ENCODE data around the gene ANKRD33B. TPM values are rescaled to one million over a fixed set of nuclear protein-coding genes. Genes with fewer than 3 reads are reported as not detected.
A peak's percentile ranks its signal among the peaks of the same experiment; 100 is the strongest.

ANKRD33B gene
- total RNA-seq, 1 experiment from 2014 or later, result 10.9 TPM

- ChIA-PET CTCF (no interaction called here), RAD21 (ENCODE audit: low non-redundant PET in 1 of 2, low total read pairs in 2 of 2, uncharacterized antibody in 2 of 2, unreplicated experiment in 2 of 2) (no interaction called here), POLR2A (no interaction called here)
- peak overlapping the region; percentile 91 for H3K9ac ChIP-seq (ENCODE audit: low read length)
- H2AFZ ChIP-seq (ENCODE audit: low read depth, low read length, poor library complexity, severe bottlenecking), result no peak overlapping the region
- ATAC-seq, result no peak
- no peaks in the 10 kb centered on the region for H3K36me3 ChIP-seq (ENCODE audit: control insufficient read depth in 1 of 2, insufficient read depth in 2 of 2, low read length in 2 of 2)
- DNase-seq (ENCODE audit: low read depth, low spot score), result no peak
- intact Hi-C loops (cut with micrococcal nuclease), result no loop called here
- peak overlapping the region in 1 of 2 experiments; percentile 71; a peak in 1 of 4 replicates for H3K4me3 ChIP-seq (replicated peaks in 1 of 2; ENCODE audit: low read depth in 1 of 2, low read length in 2 of 2)
- no peaks in the 10 kb centered on the region for H4K20me1 ChIP-seq (ENCODE audit: insufficient read depth)
- H3K79me2 ChIP-seq (ENCODE audit: insufficient read depth, low read length), result peaks cover 66% of the 10 kb centered on the region
- H3K27me3 ChIP-seq (ENCODE audit: insufficient read depth, low read length), result no peaks in the 10 kb centered on the region
- peak overlapping the region; percentile 93 for H3K4me2 ChIP-seq (ENCODE audit: low read length)
- no peaks in the 10 kb centered on the region for H3K9me2 ChIP-seq (ENCODE audit: insufficient read depth)
- H3K9me3 ChIP-seq (ENCODE audit: control insufficient read depth in 1 of 2, insufficient read depth in 1 of 2, low read depth in 1 of 2, low read length in 2 of 2), result no peaks in the 10 kb centered on the region
- H3K4me1 ChIP-seq (ENCODE audit: control insufficient read depth in 1 of 2, insufficient read depth in 2 of 2, low read length in 2 of 2), result peaks cover 25 to 57% of the 10 kb centered on the region in 2 experiments
- no peak for TF ChIP-seq POLR2A (IDR thresholded peaks at IDR 0.05; ENCODE audit: borderline replicate concordance, extremely low read depth, insufficient read depth, insufficient read length)
- TF ChIP-seq SIN3A (IDR thresholded peaks at IDR 0.05; ENCODE audit: low read depth), result no peak
- BruUV-seq (replicated peaks), result no TSS peak
- no peak overlapping the region for H3K27ac ChIP-seq (ENCODE audit: low read depth, low read length)
Observed at GRCh38 chr5:10565785-10566542, 2.1 kb downstream of the ANKRD33B start.

- ChIA-PET CTCF (no interaction called here), RAD21 (ENCODE audit: low non-redundant PET in 1 of 2, low total read pairs in 2 of 2, uncharacterized antibody in 2 of 2, unreplicated experiment in 2 of 2) (no interaction called here), POLR2A (no interaction called here)
- H3K4me2 ChIP-seq (ENCODE audit: low read length), result peak overlapping the region; percentile 93
- ATAC-seq, result no peak
- H4K20me1 ChIP-seq (ENCODE audit: insufficient read depth), result no peaks in the 10 kb centered on the region
- no peak for DNase-seq (ENCODE audit: low read depth, low spot score)
- intact Hi-C loops (cut with micrococcal nuclease), result no loop called here
- H3K4me1 ChIP-seq (ENCODE audit: control insufficient read depth in 1 of 2, insufficient read depth in 2 of 2, low read length in 2 of 2), result peaks cover 25 to 57% of the 10 kb centered on the region in 2 experiments
- H3K9ac ChIP-seq (ENCODE audit: low read length), result 0 out of 2 replicates have a peak overlapping the region, but pooled peaks have one; percentile 91
- peaks cover 73% of the 10 kb centered on the region for H3K79me2 ChIP-seq (ENCODE audit: insufficient read depth, low read length)
- no peak overlapping the region for H2AFZ ChIP-seq (ENCODE audit: low read depth, low read length, poor library complexity, severe bottlenecking)
- BruUV-seq (replicated peaks), result no TSS peak
- H3K27ac ChIP-seq (ENCODE audit: low read depth, low read length), result no peak overlapping the region
- no peak overlapping the region for H3K4me3 ChIP-seq (replicated peaks in 1 of 2; ENCODE audit: low read depth in 1 of 2, low read length in 2 of 2)
- no peaks in the 10 kb centered on the region for H3K27me3 ChIP-seq (ENCODE audit: insufficient read depth, low read length)
- no peak for TF ChIP-seq SIN3A (IDR thresholded peaks at IDR 0.05; ENCODE audit: low read depth)
- TF ChIP-seq CTCF (IDR thresholded peaks at IDR 0.05 in 2 of 3, conservative IDR thresholded peaks at IDR 0.05 in 1 of 3; ENCODE audit: borderline replicate concordance in 1 of 3, insufficient read depth in 1 of 3, low read depth in 2 of 3, low read length in 2 of 3), result no peak
- no peak for TF ChIP-seq ELF1 (IDR thresholded peaks at IDR 0.05; ENCODE audit: borderline replicate concordance, low read depth)
- TF ChIP-seq JUND (IDR thresholded peaks at IDR 0.05), result no peak
- H3K9me3 ChIP-seq (ENCODE audit: control insufficient read depth in 1 of 2, insufficient read depth in 1 of 2, low read depth in 1 of 2, low read length in 2 of 2), result no peaks in the 10 kb centered on the region
- H3K9me2 ChIP-seq (ENCODE audit: insufficient read depth), result no peaks in the 10 kb centered on the region
- no peaks in the 10 kb centered on the region for H3K36me3 ChIP-seq (ENCODE audit: control insufficient read depth in 1 of 2, insufficient read depth in 2 of 2, low read length in 2 of 2)
Observed at GRCh38 chr5:10566543-10567068, 2.7 kb downstream of the ANKRD33B start.

All from HCT116 (cell line).